Adrenal gland (tissue), 5 donors: ENCODE results near the gene FLVCR1.

Source experiments
- CTCF ChIP-seq, 6 experiments: fragments of 450-650 bp in 4 of 6; fragments of 200-600 bp in 2 of 6; sonication (generic) in 1 of 6; IDR thresholded peaks; 1 replicate in 5 of 6; 2 replicates in 1 of 6; pipeline versions ENCODE4 v1.5.1 to v1.8.0; 2016 to 2021; ENCODE audit warnings: antibody characterized with exemption in 6 of 6, mild to moderate bottlenecking in 2 of 6, moderate library complexity in 1 of 6
- POLR2A ChIP-seq, 2 donors: fragments of 450-650 bp; IDR thresholded peaks; one replicate each; pipeline ENCODE4 v1.6.1; 2017; ENCODE audit warnings: antibody characterized with exemption in 2 of 2, mild to moderate bottlenecking in 2 of 2, moderate library complexity in 1 of 2
- donor health status: DM: no; HTN: no; CAD: no.

GRCh38 chr1:212922016-212922415 lies 63.9 kb downstream of the FLVCR1 start:
- TF ChIP-seq CTCF (IDR thresholded peaks at IDR 0.05) = no peak
- no peak for TF ChIP-seq POLR2A (IDR thresholded peaks at IDR 0.05)
